Hepatocyte (in vitro differentiated cells): ENCODE results near the gene TEAD1. TPM values are rescaled to one million over a fixed set of nuclear protein-coding genes. Genes with fewer than 3 reads are reported as not detected.

ENCODE experiments used
- DNase-seq: peaks from one replicate; pipeline ENCODE4 v3.0.0-alpha.2; 2016; ENCODE audit warnings: low spot score
- H2AFZ ChIP-seq: fragments of 200-600 bp; sonication (generic); 2 replicates; pipeline ENCODE4 v1.6.0; 2016; ENCODE audit warnings: antibody characterized with exemption, mild to moderate bottlenecking
- H3K27ac ChIP-seq: fragments of 200-600 bp; sonication (generic); 2 replicates; pipeline ENCODE4 v1.5.1; 2016; ENCODE audit warnings: mild to moderate bottlenecking
- H3K27me3 ChIP-seq: fragments of 200-600 bp; sonication (generic); 2 replicates; pipeline ENCODE4 v1.6.1; 2016
- H3K36me3 ChIP-seq: fragments of 200-600 bp; sonication (generic); replicated peaks from 2 replicates; pipeline ENCODE4 v1.5.1; 2016; ENCODE audit warnings: low read depth; ENCODE audit not compliant: insufficient read depth
- H3K4me1 ChIP-seq: fragments of 200-600 bp; sonication (generic); 2 replicates; pipeline ENCODE4 v1.5.1; 2016; ENCODE audit warnings: mild to moderate bottlenecking, moderate library complexity; ENCODE audit not compliant: insufficient read depth
- H3K4me2 ChIP-seq: fragments of 200-600 bp; sonication (generic); 2 replicates; pipeline ENCODE4 v1.6.0; 2016
- H3K4me3 ChIP-seq: fragments of 200-600 bp; sonication (generic); 2 replicates; pipeline ENCODE4 v1.5.1; 2016; ENCODE audit warnings: mild to moderate bottlenecking
- H3K79me2 ChIP-seq: fragments of 200-600 bp; sonication (generic); 2 replicates; pipeline ENCODE4 v1.6.0; 2017; ENCODE audit warnings: mild to moderate bottlenecking
- H3K9me2 ChIP-seq: fragments of 200-600 bp; sonication (generic); replicated peaks from 2 replicates; pipeline ENCODE4 v1.6.0; 2017; ENCODE audit warnings: mild to moderate bottlenecking; ENCODE audit not compliant: insufficient read depth
- H3K9me3 ChIP-seq: fragments of 200-600 bp; sonication (generic); 2 replicates; pipeline ENCODE4 v1.5.1; 2016; ENCODE audit warnings: low read depth, mild to moderate bottlenecking
- H4K20me1 ChIP-seq: fragments of 200-600 bp; sonication (generic); 2 replicates; pipeline ENCODE4 v1.6.0; 2016; ENCODE audit warnings: mild to moderate bottlenecking; ENCODE audit not compliant: insufficient read depth, poor library complexity, severe bottlenecking
- CTCF ChIP-seq: fragments of 200-600 bp; sonication (generic); IDR thresholded peaks from 2 replicates; pipeline ENCODE4 v1.5.1; 2016; ENCODE audit warnings: antibody characterized with exemption, mild to moderate bottlenecking; ENCODE audit not compliant: poor library complexity
- EZH2 ChIP-seq: fragments of 200-600 bp; sonication (generic); IDR thresholded peaks from 2 replicates; pipeline ENCODE4 v1.6.1; 2016; ENCODE audit warnings: antibody characterized with exemption, mild to moderate bottlenecking, borderline replicate concordance
- EZH2phosphoT487 ChIP-seq: fragments of 200-600 bp; sonication (generic); IDR thresholded peaks from one replicate; pipeline ENCODE4 v1.6.1; 2018; ENCODE audit warnings: antibody characterized with exemption, mild to moderate bottlenecking, low read depth, moderate library complexity; ENCODE audit not compliant: unreplicated experiment, severe bottlenecking
- WGBS: methylation state at CpG from one replicate; pipeline ENCODE4 v1.1.6; 2016; ENCODE audit warnings: low lambda C conversion rate; ENCODE audit errors: missing lambda C conversion rate; 5-methylcytosine and 5-hydroxymethylcytosine counted together
- polyA plus RNA-seq: library from polyadenylated mRNA; unstranded; fragments of >200 nt; fragmentation: Nextera tagmentation; extraction: Ambion mirVana; gene quantifications from 2 replicates; pipeline ENCODE4 v1.2.1, GENCODE V29; 2016
- total RNA-seq: library from RNA; depleted of rRNA; stranded (reverse); fragments of >200 nt; gene quantifications from 2 replicates; pipeline ENCODE4 v1.2.3, GENCODE V29; 2014

The TEAD1 gene
- total and polyA plus RNA-seq, 2 experiments from 2014 or later: 37.2 to 82.2 TPM

- H4K20me1 ChIP-seq: peaks cover under 1% of the 10 kb centered on the region
- peak overlapping the region; percentile 80 for H3K4me2 ChIP-seq
- H3K9me3 ChIP-seq: no peaks in the 10 kb centered on the region
- H3K27ac ChIP-seq: peak overlapping the region; percentile 60
- H3K79me2 ChIP-seq: peaks cover 90% of the 10 kb centered on the region
- no peak overlapping the region for H3K4me3 ChIP-seq
- H3K27me3 ChIP-seq: no peaks in the 10 kb centered on the region
- H3K36me3 ChIP-seq: no peaks in the 10 kb centered on the region
- peaks cover 43% of the 10 kb centered on the region for H3K4me1 ChIP-seq
- H2AFZ ChIP-seq: no peak overlapping the region
- no peak for TF ChIP-seq CTCF
- TF ChIP-seq EZH2: no peak
- TF ChIP-seq EZH2phosphoT487: no peak
- H3K9me2 ChIP-seq: no peaks in the 10 kb centered on the region
- 25% methylated on average over 6 of the region's 6 CpGs for WGBS
- no peak for DNase-seq
These were observed 154.9 kb downstream of the TEAD1 start for GRCh38 chr11:12829131-12829530.

GRCh38 chr11:12829540-12830314, 155.5 kb downstream of the TEAD1 start:
- Histone ChIP-seq H3K79me2 (peaks cover 90% of the 10 kb centered on the region), H3K36me3 (no peaks in the 10 kb centered on the region), H4K20me1 (peaks cover 4% of the 10 kb centered on the region), H3K27me3 (no peaks in the 10 kb centered on the region), H3K9me3 (no peaks in the 10 kb centered on the region), H3K4me3 (no peak overlapping the region), H3K4me1 (peaks cover 37% of the 10 kb centered on the region), H2AFZ (no peak overlapping the region), H3K27ac (peak overlapping the region; percentile 60), H3K4me2 (peak overlapping the region; percentile 80), H3K9me2 (no peaks in the 10 kb centered on the region)
- WGBS: 100% methylated on average over 2 of the region's 2 CpGs
- TF ChIP-seq EZH2phosphoT487 (no peak), CTCF (no peak), EZH2 (no peak)
- no peak for DNase-seq

GRCh38 chr11:12831471-12832202, 157.4 kb downstream of the TEAD1 start:
- 68% methylated on average over 5 of the region's 5 CpGs for WGBS
- no peaks in the 10 kb centered on the region for H3K27me3 ChIP-seq
- H4K20me1 ChIP-seq: peaks cover 4% of the 10 kb centered on the region
- peaks cover 28% of the 10 kb centered on the region for H3K4me1 ChIP-seq
- no peaks in the 10 kb centered on the region for H3K9me2 ChIP-seq
- no peak for DNase-seq
- TF ChIP-seq CTCF (no peak), EZH2phosphoT487 (no peak), EZH2 (no peak)
- H3K4me2 ChIP-seq: no peak overlapping the region
- no peak overlapping the region for H2AFZ ChIP-seq
- H3K79me2 ChIP-seq: peaks cover 90% of the 10 kb centered on the region
- H3K27ac ChIP-seq: no peak overlapping the region
- no peaks in the 10 kb centered on the region for H3K36me3 ChIP-seq
- no peak overlapping the region for H3K4me3 ChIP-seq
- H3K9me3 ChIP-seq: no peaks in the 10 kb centered on the region
